Skeletal muscle tissue (tissue), 4 donors: ENCODE results near the gene DFFA. TPM values are rescaled to one million over a fixed set of nuclear protein-coding genes. Genes with fewer than 3 reads are reported as not detected.
"Not testable (repeated sequence)": the region's sequence is repeated elsewhere in the genome, so short reads cannot be mapped to it uniquely, and the experiment has no call there.

Experiments
- H3K27ac ChIP-seq: one replicate; pipeline ENCODE4 v1.7.0; 2013; ENCODE audit warnings: mild to moderate bottlenecking, low read depth, low read length, inconsistent platforms
- H3K27me3 ChIP-seq, 3 donors: one replicate each; pipeline ENCODE4 v1.7.0; 2013; ENCODE audit warnings: low read length in 3 of 3; ENCODE audit not compliant: control insufficient read depth in 3 of 3, insufficient read depth in 3 of 3
- H3K36me3 ChIP-seq, 3 donors: one replicate each; pipeline ENCODE4 v1.7.0; 2013; ENCODE audit warnings: low read length in 3 of 3; ENCODE audit not compliant: control insufficient read depth in 3 of 3, insufficient read depth in 3 of 3
- H3K4me1 ChIP-seq, 3 donors: one replicate each; pipeline ENCODE4 v1.7.0; 2013; ENCODE audit warnings: low read length in 3 of 3, mild to moderate bottlenecking in 3 of 3; ENCODE audit not compliant: control insufficient read depth in 3 of 3, insufficient read depth in 3 of 3
- H3K4me3 ChIP-seq, 3 donors: one replicate each; pipeline ENCODE4 v1.7.0; 2013; ENCODE audit warnings: low read length in 3 of 3
- H3K9ac ChIP-seq, 3 donors: one replicate each; pipeline ENCODE4 v1.7.0; 2013; ENCODE audit warnings: low read length in 3 of 3, mild to moderate bottlenecking in 3 of 3, moderate library complexity in 2 of 3, low read depth in 1 of 3
- H3K9me3 ChIP-seq, 3 donors: one replicate each; pipeline ENCODE4 v1.7.0; 2013; ENCODE audit warnings: low read length in 3 of 3; ENCODE audit not compliant: control insufficient read depth in 3 of 3
- total RNA-seq: library from RNA; depleted of rRNA; stranded (reverse); fragments of >200 nt; gene quantifications from one replicate; pipeline ENCODE4 v1.2.3, GENCODE V29; 2014
- donor health status: Osteomylitis.

DFFA gene
- total RNA-seq, 1 donor from 2014 or later, result 15.1 TPM

DNA sequence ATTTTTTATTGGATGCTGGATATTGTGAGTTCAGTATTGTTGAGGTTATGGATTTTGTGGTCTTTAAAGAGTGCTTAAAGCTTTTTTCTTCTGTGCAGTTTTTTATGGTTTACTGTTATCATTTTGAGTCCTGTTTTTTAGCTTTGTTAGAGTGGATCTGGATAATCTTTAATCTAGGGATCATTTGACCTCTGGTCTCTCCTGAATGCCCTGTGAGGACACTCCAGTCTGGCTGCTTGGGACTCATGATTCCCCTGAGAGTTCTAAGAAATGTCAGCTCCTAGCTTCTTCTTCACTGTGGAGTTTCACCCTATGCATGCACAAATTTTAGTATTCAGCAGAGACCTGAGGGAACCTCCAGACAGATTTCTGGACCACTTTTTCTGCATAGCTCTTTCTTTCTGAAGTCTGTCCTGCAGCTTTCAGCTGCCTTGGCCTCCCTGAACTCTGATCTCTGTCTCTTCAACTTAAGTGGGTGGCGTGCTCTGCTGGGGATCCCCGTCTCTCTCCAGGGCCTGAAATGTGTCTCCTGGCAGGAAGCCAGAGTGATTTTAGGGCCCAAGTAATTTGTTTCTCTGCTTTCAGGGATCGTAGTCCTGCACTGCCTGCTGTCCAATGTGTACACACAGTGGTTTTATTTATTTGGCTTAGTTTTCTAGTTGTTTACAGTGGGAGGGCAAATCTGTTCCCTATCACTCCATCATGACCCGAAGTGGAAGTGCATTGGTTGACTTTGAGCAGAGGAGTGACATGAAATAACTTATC, 17.1 kb upstream of the DFFA start:
- no peak overlapping the region for H3K9ac ChIP-seq
- peaks cover 0 to 4% (median under 1%) of the 10 kb centered on the region in 3 donors for H3K36me3 ChIP-seq
- no peak overlapping the region for H3K27ac ChIP-seq
- peaks cover under 1 to 3% (median 2%) of the 10 kb centered on the region in 3 donors for H3K4me1 ChIP-seq
- no peaks in the 10 kb centered on the region for H3K9me3 ChIP-seq
- H3K27me3 ChIP-seq, result no peaks in the 10 kb centered on the region
- no peak overlapping the region for H3K4me3 ChIP-seq

DNA sequence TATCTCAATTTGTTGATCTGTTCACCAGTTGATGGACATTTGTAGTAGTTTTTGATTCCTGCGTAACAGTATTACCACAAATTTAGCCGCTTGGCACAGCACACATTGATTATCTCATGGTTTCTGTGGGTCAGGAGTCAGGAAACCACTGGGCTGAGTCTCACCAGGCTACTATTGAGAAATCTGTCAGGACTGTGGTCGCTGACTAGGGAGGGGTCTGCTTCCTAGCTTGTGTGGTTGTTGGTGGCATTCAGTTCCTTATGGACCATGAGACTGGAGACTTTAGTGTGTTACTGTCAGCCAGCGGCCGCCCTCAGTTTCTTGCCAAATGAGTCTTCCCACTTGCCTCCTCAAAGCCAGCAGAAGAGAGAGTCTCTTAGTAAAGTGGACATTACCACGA, 12.2 kb upstream of the DFFA start:
- Histone ChIP-seq H3K36me3 (peaks cover 0 to 4% (median 2%) of the 10 kb centered on the region in 3 donors), H3K4me1 (peaks cover 0 to 4% (median 0%) of the 10 kb centered on the region in 3 donors), H3K9ac (no peak overlapping the region), H3K4me3 (no peak overlapping the region), H3K27me3 (no peaks in the 10 kb centered on the region), H3K9me3 (no peaks in the 10 kb centered on the region), H3K27ac (no peak overlapping the region)

DNA sequence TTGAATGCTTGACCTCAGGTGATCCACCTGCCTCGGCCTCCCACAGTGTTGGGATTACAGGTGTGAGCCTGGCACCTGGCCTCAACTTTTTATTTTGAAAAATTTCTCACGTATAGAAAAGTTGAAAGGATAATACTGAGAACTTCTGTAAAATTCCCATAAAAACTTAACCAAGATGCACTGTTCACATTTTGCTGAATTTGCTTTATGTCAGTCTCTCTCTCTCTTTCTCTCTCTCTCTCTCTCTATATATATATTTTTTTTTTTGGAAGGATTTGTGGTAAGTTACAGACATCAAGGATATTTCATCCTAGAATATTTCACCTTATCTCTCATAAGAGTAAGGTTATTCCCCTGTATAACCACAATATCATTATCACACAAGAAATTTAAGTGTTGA, 8.3 kb upstream of the DFFA start:
- H3K4me3 ChIP-seq, result no peak overlapping the region
- peaks cover 8 to 17% (median 11%) of the 10 kb centered on the region in 3 donors for H3K4me1 ChIP-seq
- H3K36me3 ChIP-seq, result peaks cover 0 to 2% (median 0%) of the 10 kb centered on the region in 3 donors
- no peaks in the 10 kb centered on the region for H3K27me3 ChIP-seq
- H3K9me3 ChIP-seq, result no peaks in the 10 kb centered on the region
- no peak overlapping the region for H3K27ac ChIP-seq
- H3K9ac ChIP-seq, result no peak overlapping the region

DNA sequence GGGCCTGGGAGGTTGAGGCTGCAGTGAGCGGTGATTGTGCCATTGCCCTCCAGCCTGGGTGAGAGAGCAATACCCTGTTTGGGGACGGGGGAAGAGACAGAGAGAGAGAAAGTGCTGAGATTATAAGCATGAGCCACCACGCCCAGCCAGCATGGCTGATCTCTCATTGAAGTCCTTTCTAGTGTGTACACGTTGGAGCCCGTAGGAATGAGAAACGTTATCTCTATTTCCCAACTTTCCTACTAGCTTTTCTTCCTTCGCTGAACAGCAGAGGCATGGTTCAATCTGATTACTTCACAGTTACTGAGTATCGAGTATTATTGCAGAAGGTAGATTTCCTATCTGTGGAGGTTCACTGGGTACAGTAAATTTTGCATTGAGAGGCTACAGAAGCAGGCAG, 7.0 kb upstream of the DFFA start:
- Histone ChIP-seq H3K9ac (no peak overlapping the region), H3K27me3 (no peaks in the 10 kb centered on the region), H3K36me3 (no peaks in the 10 kb centered on the region), H3K4me3 (no peak overlapping the region), H3K9me3 (no peaks in the 10 kb centered on the region), H3K4me1 (peaks cover 12 to 20% (median 16%) of the 10 kb centered on the region in 3 donors), H3K27ac (no peak overlapping the region)

DNA sequence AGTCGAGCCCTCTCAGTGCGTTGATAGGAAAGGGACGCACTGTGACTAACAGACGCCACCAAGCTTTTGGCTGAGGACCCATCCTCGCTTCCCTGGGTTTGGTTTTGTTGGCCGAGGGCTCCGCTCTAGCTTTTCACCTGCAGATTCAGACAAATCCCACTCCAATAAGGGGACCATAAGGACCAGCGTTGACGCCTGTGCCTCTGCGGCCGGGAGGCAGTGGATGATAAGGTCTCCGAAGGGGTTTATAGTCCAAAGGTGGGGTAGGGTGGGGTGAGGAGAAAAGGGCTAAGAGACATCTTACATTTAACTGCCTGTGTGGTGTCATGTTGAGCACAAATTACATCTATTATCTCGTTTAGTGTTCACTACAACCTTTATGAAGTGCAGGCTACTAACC, 3.2 kb upstream of the DFFA start:
- H3K9ac ChIP-seq, result peak overlapping the region; percentile 85 to 90 (median 86)
- no peaks in the 10 kb centered on the region for H3K36me3 ChIP-seq
- H3K27me3 ChIP-seq, result no peaks in the 10 kb centered on the region
- peak overlapping the region; percentile 28 for H3K27ac ChIP-seq
- no peaks in the 10 kb centered on the region for H3K9me3 ChIP-seq
- H3K4me3 ChIP-seq, result peak overlapping the region; percentile 88 to 94 (median 90)
- peaks cover 22 to 34% (median 25%) of the 10 kb centered on the region in 3 donors for H3K4me1 ChIP-seq

DNA sequence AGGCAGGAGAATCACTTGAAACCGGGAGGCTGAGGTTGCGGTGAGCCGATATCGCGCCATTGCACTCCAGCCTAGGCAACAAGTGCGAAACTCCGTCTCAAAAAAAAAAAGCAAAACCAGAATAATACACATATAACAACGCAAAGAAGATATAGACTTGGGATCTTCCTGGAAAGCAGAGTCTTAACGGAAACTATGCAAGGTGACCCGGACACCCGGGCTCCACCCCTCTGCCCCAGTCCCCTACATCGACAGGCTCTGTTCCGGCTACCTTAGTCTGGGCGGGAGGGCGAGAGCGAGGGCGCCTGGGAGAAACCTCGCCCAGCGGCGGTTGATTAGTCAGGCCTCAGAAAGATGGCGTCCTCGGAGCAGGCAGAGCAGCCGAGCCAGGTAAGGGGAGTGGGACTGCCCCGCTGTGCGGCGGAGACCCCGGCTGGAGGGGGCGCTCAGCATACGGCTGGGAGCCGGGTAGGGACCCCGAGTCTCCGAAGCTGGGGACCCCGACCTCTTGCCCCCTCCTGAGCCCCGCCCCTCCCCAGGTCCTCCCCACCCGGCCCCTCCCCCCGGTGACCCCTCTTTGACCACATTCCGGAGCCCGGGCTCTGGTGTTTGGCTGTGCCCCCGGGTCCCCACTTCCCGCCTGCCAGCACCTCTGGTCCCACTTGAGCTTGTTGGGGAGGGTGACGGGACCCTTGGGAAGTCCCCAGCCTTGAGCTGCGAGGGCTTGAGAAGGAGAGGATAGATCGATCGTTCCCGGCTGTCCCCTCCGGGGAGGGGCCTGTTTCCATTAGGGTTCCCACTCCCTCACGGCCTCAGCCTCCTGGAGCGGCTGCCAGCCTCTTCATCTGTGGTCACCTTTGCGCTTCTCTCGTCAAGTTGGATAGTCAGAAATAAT, 2.5 kb upstream of the DFFA start, which contains the start of gene PEX14:
TSS of gene PEX14 (plus strand) at position 338 of the 895 bp plus-strand sequence. CDS start at position 355, 17 bp downstream.
- no peaks in the 10 kb centered on the region for H3K36me3 ChIP-seq
- peak within 1 kb of the TSS; percentile 28 for H3K27ac ChIP-seq
- H3K27me3 ChIP-seq, result no peaks in the 10 kb centered on the region
- H3K4me3 ChIP-seq, result peak within 1 kb of the TSS; percentile 88 to 94 (median 90)
- H3K9me3 ChIP-seq, result no peaks in the 10 kb centered on the region
- H3K4me1 ChIP-seq, result peaks cover 22 to 34% (median 25%) of the 10 kb centered on the region in 3 donors
- H3K9ac ChIP-seq, result peak within 1 kb of the TSS; percentile 85 to 90 (median 86)

DNA sequence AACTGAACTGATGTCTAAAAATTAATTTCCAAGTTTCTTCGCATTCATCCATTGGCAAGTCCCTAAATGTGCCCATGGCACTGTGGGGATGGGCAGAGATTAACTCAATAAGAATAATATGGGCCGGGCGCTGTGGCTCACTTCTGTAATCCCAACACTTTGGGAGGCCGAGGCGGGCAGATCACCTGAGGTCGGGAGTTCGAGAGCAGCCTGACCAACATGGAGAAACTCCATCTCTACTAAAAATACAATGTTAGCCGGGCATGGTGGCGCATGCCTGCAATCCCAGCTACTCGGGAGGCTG, 1.9 kb upstream of the DFFA start:
- H3K27me3 ChIP-seq, H3K9me3 ChIP-seq, H3K36me3 ChIP-seq, H3K27ac ChIP-seq: not testable (repeated sequence)
- peaks cover 22 to 34% (median 25%) of the 10 kb centered on the region in 3 donors for H3K4me1 ChIP-seq
- H3K9ac ChIP-seq, result peak overlapping the region in 1 of 3 donors; percentile 90
- H3K4me3 ChIP-seq, result peak overlapping the region; percentile 88 to 94 (median 90)

DNA sequence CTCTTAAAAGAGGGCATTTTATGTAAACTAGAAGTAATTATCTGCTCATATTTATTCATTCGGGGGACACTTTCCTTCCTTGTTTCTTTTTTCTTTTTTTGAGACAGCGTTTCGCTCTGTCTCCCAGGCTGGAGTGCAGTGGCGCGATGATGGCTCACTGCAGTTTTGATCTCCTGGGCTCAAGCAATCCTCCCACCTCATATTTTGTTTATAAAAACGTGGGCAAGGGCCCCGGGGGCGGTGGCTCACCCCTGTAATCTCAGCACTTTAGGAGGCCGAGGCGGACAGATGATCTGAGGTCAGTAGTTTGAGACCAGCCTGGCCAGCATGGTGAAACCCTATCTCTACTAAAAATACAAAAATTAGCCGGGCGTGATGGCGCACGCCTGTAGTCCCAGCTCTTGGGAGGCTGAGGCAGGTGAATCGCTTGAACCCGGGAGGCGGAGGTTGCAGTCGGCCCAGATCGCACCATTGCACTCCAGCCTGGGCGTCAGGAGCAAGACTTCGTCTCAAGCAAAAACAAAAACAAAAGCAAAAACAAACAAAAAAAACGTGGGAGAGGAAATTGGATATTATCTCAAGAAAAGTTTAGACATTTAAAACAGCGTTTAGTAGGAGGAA, 926 bp upstream of the DFFA start:
- peaks cover 22 to 34% (median 25%) of the 10 kb centered on the region in 3 donors for H3K4me1 ChIP-seq
- peak overlapping the region in 1 of 3 donors; percentile 95 for H3K4me3 ChIP-seq
- H3K27ac ChIP-seq, result no peak overlapping the region
- no peaks in the 10 kb centered on the region for H3K9me3 ChIP-seq
- no peak overlapping the region for H3K9ac ChIP-seq
- no peaks in the 10 kb centered on the region for H3K27me3 ChIP-seq
- peaks cover 9 to 10% (median 10%) of the 10 kb centered on the region in 3 donors for H3K36me3 ChIP-seq

DNA sequence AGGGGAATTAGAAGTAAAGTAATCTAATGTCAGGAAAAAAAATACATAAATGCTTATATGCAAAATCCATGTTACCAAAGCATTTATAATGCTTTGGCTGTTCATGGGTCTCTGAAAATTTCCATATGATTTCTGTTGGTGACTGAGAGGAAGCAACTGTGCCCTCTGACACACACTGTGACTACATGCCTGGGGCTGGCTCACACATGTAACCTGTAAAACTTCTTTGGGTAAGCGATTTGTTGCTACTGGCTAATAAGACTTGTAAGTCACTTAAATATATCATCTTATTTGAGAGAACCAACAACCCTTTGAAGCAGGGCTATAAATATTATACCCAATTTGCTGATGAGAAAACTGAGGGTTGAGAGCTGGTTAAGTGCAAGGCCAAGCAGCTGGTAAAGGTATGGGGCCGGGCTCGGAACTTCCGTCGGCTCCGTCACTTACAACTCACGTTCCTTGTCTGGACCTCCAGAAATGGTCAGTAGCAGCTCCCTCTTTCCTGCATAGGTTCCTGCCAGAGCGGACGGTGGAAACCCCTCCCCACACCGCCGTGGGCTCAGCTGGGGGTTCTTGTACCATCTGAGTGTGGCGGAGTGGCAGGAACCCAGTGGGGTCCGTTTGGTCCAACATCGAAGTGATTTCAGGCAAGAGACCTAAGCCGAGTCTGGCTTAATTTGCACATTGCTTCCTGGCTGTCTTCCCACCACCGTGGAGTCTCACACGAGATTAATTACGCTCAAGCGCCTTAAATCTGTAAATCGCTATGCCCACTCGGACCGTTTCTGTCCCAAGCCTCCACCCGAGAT, 714 bp downstream of the DFFA start:
- Histone ChIP-seq H3K36me3 (peaks cover 17 to 22% (median 22%) of the 10 kb centered on the region in 3 donors), H3K9me3 (no peaks in the 10 kb centered on the region), H3K4me1 (peaks cover 22 to 31% (median 24%) of the 10 kb centered on the region in 3 donors), H3K9ac (peak overlapping the region; percentile 73 to 87 (median 85)), H3K4me3 (peak overlapping the region; percentile 91 to 95 (median 93)), H3K27ac (peak overlapping the region; percentile 39), H3K27me3 (no peaks in the 10 kb centered on the region)
